ENCODE results near the gene ITFG1.

Gene ITFG1

DNA sequence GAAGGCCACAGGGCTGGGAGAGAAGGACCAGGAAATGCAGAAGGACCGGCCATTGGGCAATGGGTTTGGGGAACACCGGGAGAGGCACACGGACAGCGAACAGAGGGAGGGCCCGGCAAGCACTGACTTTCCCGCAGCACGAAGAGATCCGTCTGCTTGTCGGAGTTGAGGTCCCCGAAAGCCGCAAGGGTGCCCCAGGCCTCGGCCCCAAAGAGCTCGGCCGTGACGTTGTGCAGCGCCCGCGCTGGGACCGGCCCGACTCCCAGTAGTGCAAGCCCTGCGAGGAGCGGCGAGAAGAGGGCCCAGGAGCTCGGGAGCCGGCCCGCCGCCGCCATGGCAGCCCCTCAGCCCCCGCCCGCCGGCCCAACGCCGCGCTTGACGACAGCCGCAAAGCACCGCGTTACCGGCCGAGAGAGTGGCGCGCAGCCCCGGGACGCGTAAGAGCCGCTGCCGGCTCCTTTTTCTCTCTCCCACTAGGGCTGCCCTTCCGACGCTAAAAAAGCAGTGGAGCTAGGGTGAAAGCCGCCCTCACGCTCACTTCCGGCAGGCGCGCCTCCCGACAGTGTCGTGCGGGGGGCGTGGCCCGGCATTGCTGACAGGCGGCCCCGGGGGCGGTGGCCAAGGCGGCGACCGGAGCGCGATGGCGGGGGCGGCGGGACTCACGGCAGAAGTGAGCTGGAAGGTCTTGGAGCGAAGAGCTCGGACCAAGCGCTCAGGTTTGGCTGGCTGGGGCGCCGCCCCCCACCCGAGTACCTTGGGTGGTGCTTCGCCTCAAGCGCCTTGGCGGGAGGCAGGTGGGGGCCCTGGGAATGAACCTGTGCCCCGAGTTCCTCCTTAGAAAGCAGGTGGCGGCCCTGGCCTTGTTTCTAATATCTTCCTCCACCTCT is at the start of gene ITFG1, which contains the start of gene PHKB:
ITFG1 (minus strand) TSS at position 353 of the 887 bp plus-strand sequence; CDS start at position 335, 18 bp downstream.
PHKB (plus strand) TSS at position 621 of the 887 bp plus-strand sequence; CDS start at position 641, 20 bp downstream.
- DNase-seq = peak; percentile 95

DNA sequence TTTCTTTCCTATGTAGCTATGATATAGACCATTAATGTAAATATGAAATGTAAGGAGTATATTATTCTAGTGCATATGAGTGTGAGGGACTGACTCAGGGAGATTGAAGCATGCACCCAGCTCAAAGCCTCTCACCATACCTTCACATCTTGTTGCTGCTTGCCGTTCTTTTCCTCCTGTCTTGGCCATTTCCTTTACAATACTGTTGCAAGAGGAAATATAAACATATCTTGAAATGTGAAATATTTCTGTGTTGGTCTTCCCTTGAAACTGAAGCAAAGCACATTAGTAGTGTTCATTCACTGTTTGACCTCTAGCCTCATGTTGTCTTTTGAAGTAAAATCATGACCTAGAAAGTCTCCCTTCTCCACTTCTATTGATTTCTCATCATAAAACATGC is 46.8 kb upstream of the ITFG1 start:
- DNase-seq = no peak

GRCh38 chr16:47506800-47507199 is 45.9 kb upstream of the ITFG1 start:
- no peak for DNase-seq

DNA sequence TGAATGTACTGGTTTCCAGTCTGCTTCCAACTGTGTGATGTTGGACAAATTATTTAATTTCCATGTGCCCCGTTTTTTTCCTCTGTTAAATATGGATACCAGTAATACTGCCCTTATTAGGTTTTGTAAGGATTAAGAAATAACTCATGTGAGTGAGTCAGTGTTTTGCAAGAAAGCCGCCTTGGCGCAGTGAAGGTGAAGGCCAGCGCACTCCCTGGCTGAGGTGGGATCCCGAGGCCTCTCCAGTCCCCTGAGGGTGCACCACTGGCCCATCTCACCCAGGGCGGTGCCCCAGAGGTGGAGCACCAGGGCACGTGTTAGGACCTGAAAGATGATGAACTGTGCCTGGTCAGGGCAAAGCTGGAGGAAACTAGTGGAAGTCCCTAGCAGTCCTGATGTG is 43.7 kb upstream of the ITFG1 start:
- no peak for DNase-seq

GRCh38 chr16:47503936-47504335 is 43.1 kb upstream of the ITFG1 start:
- no peak for DNase-seq

DNA sequence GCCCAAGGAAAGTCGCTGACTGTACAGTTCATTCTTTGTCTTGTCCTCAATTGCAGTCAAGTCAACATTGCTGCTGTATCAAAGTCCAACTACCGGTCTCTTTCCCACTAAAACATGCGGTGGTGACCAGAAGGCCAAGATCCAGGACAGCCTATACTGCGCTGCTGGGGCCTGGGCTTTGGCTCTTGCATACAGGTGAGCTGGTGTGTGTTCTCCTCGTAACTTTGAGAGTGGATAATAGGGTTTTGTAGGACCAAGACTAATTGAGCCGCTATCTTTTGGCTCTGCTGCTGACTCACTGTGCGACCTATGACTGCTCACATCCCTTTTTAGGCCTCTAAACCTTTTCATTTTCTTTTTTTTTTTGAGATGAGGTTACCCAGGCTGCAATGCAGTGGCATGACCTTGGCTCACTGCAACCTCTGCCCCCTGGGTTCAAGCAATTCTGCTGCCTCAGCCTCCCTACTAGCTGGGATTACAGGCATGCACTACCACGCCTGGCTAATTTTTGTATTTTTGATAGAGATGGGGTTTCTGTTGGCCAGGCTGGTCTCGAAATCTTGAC is 38.9 kb upstream of the ITFG1 start:
- DNase-seq = no peak

- DNase-seq = no peak
These were observed 38.3 kb upstream of the ITFG1 start for GRCh38 chr16:47499080-47499699.

DNA sequence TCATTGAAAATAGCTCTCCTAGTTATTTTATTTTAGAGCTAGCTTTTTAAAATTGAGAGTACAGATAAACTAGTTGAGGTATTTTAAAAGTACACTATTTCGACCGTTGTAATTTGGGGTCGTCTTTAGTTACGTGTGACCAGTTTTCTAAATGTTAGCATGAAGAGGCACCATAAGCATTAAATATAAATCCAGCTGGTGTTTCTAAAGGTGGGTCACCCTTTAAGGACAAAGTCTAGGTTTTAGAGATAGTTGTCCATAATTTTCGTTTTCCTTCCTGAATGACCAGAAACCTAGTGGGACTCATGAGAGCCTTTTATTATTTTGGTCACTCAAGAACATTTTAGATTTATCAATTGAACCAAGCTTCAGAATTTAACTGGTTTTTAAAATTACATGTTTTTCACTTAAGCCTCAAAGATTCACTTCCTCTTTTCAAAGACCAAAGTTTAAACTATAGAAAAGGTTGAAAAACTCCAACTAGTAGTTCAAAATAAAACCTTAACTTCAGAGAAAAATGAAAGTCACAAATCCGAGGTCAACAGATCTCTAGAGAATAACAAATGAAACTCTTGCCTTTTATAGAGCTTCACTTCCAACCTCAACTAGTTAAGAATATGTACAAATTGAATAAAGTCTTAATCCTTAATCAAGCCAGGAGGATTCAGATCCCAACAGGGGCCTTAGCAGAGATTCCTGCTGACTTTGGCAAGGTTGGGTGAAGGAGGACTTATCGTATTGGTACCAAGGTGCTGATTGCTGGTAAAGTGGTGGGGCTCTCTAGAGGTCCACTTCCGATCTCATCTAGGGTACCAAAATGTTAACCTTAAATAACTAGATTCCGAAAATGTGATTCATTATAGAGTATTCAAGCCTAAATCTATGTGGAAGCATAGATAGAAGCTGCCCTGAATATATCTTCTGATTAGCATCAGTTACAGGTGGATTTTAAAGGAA is 32.8 kb upstream of the ITFG1 start:
- DNase-seq = no peak

GRCh38 chr16:47492428-47493377 is 31.8 kb upstream of the ITFG1 start:
- DNase-seq = peak; percentile 4

DNA sequence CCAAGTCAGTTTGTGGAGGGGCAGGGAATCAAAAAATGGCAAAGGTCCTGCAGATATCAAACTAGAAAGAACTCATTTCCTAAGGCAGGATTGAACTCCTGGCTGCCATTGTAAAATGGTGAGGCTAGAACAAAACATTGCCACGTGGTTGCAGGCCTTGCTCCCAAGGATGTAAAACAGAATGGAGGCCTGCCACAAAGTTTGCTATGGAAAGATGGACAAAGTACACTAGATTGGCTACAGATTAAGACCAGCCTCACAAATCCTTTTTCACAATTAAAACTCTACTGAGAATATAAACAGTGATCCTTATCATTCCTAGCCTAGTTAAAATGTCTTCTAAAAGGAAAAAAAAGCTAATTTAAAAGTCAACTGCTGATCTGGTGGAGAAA is 31.2 kb upstream of the ITFG1 start:
- no peak for DNase-seq

GRCh38 chr16:47490471-47490870 is 29.6 kb upstream of the ITFG1 start:
- DNase-seq = no peak

DNA sequence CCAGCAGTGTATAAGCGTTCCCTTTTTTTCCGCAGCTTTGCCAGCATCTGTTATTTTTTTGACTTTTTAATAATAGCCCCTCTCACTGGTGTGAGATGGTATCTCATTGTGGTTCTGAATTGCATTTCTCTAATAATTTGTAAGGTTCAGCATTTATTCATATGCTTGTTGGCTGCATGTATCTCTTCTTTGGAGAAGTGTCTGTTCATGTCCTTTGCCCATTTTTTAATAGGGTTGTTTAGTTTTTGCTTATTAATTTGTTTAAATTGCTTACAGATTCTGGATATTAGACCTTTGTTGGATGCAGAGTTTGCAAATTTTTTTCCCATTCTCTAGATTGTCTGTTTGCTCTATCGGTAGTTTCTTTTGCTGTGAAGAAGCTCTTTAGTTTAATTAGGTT is 27.2 kb upstream of the ITFG1 start:
- DNase-seq = no peak

DNA sequence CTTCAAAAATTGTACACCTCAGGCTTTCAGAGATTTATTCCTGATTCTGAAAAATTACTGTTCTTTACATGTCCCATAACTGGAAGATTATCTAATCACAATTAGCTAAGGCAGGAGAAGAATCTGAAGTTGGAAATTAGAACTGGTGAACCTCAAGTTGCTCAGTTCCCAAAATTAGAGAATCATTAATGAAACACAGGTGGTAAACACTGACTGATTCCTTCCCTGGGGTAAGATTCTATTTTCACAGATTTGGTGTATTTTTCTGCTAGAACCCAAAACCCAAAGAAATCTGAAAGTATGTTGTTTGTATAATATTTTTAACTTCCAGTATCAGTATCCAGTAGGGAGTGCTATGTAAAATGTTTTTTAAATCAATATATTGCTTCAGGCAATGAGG is 26.0 kb upstream of the ITFG1 start:
- no peak for DNase-seq

DNA sequence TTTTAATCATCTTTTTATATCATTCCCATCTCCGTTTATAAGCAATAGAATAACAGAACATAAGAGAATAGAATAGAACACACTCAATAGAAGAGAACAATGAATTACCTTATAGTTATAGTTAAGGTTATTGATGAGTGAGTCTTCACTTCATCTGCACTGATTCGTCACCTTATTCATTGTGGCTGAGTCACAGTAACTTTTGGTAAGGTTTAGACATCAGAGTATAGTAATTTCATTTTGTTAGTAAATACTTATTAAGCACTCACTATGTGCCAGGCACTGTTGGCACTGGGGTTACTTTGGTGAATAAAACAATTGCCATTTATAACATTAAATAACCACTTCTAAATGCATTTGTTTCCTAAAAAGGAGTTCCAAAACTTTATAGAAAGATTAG is 22.8 kb upstream of the ITFG1 start:
- DNase-seq = no peak

- DNase-seq = no peak
These were observed 21.0 kb upstream of the ITFG1 start for GRCh38 chr16:47481698-47482374.

- DNase-seq = no peak
These were observed 19.5 kb upstream of the ITFG1 start for GRCh38 chr16:47480410-47480809.

DNA sequence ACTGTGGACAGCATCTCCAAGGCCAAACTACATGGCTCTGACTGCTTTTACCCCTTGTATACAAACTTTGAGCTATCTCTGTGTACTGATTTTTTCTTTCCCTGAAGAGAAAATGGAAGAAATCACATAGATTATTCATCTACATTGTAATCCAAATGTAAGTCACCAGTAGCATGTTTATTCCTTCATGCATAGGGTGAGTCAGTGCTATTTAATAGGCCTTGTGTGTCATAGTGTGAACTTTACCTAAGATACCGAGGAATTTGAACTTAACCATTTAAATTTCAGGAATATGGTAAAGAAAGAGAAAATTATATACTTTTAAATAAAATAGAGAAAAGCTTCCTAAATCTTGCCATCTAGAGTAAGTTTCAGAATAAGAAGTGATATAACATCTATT is 16.8 kb upstream of the ITFG1 start:
- no peak for DNase-seq

- no peak for DNase-seq
These were observed 15.9 kb upstream of the ITFG1 start for GRCh38 chr16:47476654-47477345.

- DNase-seq = no peak
These were observed 14.9 kb upstream of the ITFG1 start for GRCh38 chr16:47475786-47476185.

DNA sequence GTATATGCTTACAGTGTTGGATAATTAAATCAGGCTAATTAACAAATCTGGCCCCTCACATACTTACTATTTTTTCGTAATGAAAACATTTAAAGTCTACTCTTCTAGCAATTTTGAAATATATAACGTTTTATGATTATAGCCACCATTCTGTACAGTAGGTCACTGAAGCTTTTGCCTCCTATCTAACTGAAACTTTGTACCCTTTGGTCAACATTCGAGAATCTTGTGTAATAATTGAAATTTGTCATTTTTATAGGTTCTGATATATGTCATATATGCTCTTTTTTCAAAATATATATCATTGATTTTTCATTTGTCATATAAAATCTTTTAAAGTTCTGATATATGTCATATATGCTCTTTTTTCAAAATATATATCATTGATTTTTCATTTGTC is 12.9 kb upstream of the ITFG1 start:
- no peak for DNase-seq
